Measurements from ENCODE around the gene BLNK.
A peak's percentile ranks its signal among the peaks of the same experiment; 100 is the strongest.

BLNK gene

DNA sequence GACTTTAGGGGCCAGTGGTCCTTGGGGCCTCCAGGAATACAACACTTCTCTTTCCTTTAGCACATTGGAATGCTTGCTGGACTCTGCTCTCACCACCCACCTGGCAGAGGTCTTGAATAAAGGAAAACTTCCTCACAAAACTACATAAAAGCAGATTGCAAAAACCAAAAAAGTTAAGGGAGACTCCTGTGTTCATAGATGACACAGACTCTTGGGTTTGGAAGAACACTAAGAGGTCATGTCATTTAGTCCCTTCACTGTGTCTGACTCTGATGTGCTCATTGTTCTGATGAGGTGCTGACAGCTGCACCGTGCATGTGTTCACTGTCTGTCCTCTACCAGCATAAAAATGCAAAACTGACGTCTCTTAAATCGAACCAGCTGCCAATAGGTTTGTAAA, 11.4 kb downstream of the BLNK start:
- DNase-seq = no peak

DNA sequence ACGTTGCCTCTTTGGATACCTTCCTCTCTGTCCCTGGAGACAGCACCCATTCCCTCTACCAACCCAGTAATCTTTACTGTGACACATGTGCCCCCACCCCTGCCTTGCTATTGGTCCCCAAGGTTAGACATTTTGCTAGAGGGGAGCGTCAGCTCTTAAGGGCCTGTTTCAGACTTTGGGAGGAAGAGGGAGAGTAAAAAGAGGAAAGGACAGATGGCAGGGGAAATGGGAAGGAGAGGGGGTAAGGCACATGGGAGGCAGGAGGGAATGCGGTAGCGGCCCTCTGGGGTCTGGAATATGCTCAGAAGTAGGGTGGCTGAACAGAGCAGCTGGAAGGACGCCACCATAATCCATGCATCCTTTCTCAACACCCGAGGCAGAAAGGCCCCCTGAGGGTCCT, 12.2 kb downstream of the BLNK start:
- no peak for DNase-seq

DNA sequence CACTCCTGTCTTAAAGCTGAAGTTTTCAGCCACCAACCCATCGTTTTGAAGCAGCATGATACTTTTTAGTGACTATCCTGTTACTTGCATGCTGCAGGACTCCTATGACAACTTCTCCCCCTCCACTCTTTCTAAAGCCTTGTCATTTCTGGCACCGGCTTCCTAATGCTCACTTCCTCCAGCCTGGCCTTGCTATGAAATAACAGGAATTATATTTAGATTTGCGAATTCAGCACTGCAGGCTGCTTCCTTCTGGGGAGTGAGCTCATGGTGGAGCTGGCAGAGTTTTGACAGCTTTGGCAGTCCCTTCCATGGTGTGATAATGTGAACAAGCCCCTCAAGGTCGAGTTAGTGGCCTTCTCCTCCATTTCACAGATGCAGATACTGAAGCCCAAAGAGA, 13.4 kb downstream of the BLNK start:
- DNase-seq = no peak

DNA sequence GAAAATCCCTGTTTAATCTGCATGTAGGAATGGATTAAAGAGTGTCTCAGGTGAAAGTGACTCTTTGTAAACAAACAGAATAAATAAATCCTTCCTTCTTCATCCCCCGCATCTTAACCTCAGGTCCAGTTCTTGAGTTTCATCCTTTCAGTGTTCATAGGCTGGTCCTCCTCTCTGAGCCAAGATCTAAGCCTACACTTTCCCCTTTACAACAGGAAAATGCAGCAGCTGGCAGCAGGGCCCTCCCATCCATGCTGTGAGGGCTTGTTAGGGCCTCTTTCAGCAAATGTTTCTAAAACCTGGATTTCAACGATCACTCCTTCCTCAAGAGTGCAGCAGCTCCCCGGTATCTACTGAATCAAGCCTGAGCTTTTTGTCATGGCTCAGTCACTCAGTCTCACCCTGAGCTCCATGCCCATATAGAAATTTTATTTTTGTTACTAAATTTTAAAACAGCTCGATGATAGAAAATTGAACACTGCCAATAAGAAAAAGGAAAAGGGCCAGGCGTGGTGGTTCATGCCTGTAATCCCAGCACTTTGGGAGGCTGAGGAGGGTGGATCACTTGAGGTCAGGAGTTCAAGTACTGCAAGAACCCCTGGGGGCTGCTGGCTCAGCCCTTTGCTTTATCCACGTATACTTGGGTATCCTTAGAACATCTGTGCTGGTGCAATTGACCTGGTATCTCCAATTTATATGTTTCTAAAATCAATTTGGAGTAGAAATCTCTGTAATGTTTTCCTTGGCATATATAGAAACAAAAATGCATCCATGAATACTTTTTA, 15.6 kb downstream of the BLNK start:
- no peak for DNase-seq

DNA sequence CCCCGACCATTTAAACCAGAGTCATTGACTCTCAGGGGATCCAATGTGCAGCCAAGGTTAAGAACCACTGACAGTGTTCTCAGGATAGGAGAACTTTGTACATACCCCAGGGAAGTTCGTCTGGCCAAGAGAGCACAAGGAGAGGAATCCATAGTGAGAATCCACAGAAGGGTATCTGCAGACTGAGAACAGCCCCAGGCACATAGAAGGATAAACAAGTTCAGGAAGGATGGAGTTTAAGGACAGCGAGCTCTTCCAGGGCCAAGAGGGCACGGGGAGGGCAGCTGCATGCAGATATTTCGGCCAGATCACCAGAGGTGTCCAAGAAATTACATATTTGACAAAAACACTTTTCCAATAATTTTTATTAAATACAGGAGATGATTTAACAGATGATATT, 16.4 kb downstream of the BLNK start:
- DNase-seq = no peak

DNA sequence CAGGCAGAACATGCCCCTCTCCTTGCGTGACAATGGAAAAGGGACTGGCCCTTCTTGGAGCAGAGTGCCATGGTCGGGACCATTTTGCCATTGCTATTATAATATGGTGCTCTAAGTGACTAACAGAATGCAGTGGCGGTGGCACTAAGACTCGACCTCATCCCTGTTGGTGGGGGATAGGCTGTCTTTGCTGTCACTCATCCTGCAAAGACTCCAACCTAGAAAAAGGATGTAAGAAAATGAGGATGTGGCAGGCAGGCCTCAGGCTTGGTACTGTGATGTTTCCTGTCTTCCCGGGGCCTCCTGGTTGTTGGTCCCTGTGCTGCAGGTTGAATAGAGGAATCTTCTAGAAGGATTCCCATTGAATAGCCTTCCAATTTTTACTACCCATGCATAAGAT, 18.6 kb downstream of the BLNK start:
- no peak for DNase-seq

DNA sequence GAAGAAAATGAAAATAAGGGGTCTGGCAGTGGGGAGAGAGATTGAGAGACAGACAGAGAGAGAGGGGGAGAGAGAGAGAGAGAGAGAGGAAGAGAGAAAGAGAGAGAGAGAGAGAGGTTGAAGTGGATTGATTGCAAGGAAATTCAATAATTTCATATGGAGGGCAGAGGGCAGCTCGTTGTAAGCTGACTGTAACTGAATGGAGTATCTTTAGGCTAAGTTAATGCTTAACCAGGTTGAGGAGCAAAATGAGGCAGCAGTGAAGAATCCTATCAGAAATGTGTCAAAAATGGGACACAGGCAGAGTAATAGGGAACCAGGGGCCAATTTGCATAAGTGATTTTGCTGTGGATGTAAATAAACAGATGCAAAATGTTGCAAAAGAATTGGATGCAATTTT, 21.0 kb downstream of the BLNK start:
- no peak for DNase-seq

DNA sequence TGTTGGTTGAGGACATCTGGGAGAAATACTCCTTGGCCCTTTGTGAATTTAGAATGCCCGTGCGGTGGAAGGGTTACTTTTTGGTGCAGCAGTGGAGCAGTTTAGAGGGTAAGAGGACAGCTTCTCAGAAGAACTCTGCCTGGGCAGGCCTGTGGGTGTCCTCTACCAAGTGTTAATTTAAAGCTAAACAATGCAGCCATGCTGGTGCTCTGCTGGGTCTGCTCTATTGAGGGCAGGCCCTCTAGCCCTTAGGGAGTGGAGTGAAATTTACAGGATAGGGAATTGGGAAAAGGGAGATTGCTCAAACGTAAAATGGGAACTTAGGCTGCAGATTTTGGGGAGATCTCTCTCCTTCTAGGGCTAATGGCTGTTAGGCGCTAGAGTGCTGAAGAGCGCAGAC, 22.1 kb downstream of the BLNK start:
- no peak for DNase-seq

DNA sequence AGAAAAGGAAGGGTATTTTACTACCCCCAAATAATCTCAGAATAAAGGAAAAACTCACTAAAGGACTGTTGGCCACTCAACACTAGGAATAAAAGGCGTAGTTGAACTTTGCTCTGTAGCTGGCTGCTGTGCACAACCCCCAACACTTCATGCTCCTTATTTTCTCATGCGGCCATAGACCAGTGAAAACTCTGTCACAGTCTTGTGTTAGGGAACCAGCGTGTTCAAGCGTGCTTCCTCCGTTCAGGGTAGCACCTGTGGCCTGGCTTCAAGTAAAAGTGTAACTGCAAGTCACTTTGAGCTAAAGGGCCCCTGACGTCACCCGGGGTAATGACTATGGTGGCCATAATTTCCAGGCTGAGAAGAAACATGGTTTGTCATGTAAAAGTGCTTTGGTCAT, 27.0 kb downstream of the BLNK start:
- no peak for DNase-seq

DNA sequence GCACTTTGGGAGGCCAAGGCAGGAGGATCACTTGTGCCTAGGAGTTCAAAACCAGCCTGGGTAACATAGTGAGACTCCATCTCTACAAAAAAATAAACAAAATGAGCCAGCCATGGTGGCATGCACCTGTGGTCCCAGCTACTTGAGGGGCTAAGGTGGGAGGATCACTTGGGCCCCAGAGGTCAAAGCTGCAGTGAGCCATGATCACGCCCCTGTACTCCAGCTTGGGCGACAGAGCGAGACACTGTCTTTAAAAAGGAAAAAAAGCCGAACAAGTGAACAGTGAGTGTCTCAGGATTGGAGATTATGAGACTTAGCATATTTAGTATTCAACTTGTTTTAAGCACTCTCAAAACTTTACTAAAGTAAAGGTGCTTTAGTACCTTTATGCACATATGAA, 28.1 kb downstream of the BLNK start:
- DNase-seq = no peak

DNA sequence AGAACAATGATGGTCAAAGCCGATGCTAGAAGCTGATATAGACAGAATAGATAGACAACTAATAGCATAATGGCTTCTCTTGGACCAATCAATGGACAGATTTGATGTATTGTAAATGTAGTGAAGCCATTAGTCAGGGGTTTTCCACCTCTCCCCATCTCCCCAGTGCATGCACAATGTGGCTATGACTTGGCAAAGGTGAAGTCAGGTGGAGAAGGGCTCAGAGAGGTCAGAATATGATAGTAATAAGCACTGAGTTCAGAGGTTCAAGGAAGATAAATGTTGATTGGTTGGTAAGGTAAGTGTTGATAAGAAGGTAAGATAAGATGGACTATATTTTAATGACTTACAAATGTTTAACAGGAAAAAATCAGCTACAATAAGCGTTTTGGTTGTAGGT, 28.5 kb downstream of the BLNK start:
- DNase-seq = no peak

DNA sequence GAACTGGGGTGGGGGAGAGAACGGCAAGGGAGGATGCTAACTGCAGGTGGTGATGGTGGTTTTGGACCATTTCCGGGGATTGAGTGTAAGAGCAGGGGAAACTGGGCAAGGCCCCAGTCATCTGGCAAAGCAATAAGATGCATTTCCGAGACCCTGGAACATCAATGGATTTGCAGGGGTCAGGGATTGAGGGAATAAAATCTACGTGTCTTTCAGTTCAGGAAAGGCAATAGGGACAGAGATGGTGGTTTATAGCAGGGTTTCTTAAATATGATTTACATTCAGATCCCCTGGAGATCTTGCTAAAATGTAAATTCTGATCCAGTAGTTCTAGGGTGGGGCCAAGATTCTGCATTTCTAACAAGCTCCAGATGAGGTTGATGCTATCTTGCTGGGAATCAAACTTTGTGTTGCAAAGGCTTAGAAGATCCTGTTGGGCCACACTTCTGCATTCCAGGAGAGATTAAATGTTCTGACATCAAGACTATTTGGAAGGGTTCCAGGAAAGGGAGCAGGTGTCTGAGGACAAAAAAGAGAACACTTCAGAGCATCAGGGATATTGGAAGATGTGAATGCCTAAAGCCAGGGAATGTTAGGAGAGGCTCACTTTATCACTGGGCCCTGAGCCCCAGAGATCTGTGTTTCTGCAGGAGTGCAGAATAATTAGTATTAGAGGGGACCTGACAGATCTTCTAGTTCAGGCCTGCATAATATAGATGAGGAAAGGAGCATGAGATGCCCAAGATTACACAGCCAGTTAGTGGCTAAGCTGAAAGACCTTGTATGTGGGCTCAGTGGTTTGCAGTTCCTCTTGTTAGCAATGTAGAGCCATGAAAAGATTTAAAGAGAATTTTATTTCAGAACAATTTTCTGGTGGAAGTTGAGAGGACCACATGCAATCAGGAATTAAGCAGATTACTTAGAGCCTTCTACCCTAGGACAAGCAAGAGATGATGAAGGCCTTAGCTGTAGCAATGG, 32.4 kb downstream of the BLNK start:
- no peak for DNase-seq

DNA sequence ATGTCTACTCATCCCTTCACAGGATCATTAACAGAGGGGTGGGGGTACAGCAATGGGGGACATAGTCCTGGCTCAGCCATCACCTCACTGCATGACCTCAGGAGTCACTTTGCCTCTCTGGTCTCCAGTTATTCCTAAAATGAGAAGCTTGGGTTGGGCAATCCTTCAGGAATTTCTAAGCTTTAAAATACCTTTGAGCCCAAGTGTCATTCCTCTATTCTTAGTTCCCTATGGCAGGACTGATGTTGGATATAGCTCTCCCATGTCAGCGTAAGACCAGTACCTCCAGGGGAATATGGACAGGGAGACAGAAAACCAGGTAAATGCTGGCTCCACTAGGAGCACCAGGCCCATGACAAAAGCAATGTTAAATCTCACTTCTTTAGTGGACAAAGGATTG, 34.5 kb downstream of the BLNK start:
- DNase-seq = no peak

DNA sequence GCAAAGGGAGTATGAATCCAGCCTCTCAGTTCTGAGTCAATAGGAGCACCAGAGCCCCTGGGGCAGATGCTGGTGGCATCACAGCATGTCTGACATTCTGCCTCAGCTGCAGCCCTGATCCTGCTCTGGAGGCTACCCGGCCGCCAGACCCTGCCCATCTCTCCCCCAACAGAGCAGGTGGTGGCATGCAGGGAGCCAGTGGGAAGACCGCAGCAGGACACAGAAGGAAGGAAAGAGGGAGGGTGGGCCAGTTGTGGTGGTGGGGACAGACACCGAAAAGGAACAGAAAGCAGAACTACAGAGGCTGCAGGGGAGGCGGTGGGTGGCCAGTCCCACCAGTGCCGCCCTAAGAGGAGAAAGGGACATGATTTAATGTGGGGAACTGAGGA, 35.3 kb downstream of the BLNK start:
- DNase-seq = no peak

DNA sequence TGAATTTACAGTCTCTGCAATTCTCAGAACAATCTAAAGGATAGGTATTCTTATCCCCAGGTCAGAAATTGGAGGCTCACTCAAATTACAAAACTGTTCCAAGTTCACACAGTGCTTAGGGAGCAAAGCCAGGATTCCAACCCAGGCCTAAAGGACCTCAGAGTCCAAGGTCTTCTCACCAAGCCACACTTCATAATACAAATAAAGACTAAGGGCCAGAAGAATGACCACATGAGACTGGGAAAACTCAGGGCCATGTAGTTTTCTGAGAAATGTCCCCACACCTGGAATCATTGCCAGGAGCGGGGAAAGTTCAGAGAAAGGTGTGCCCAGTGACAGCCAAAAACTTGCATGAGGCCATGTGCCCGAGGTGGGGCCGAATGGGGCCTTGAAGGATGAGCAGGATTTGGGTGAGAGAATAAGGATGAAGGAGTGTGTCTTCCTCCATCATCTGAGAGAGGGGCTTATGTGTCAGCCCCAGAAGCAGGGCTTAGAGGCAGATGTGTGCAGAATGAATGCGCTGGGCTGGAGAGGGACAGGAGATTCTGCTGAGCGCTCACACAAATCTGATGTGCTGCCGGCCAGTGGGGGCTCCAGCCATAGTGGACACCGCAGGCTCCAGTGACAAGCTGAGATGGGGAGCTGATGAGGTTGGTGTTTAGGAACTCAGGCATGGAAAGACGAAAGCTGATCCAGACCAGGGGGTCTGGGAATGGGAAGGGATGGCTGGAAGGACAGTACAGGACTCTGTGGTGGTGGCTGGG, 35.9 kb downstream of the BLNK start:
- DNase-seq = no peak

DNA sequence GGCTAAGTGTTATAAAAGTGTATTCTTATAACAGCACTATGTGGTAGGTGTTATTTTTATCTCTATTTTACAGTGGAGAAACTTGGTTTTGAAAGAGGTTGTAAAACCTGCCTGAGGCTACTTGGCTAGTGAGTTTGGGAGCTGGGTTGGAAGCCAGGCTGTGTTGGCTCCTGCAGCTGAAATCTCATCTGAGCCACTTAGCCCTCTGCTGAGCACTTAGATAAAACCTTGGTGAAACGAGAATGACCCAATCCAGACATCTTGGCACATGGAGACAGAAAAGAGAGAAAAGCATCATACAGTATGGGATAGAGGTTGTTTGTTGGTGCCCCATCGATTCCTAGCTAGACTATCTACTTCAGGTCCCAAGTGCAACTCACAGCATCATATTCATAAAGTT, 37.4 kb downstream of the BLNK start:
- DNase-seq = no peak

DNA sequence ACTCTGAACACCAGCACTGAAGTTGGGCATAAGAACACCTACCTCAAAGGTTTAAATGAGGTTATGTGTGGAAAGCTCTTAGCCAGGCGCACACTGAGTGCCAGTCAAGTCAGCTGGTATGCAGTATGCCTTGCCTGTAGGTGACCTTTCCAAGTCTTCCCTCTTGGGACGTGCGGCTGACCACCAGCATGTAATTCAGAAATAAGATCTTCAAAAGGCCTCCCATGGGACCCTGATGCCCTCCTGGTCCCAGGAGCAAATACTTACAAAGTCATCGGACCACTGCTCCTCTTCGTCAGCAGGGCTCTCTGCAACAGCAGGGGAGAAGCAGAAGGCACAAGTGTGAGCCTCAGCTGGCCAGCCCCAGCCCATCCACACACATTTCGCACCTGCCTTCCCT, 40.8 kb downstream of the BLNK start:
- no peak for DNase-seq

DNA sequence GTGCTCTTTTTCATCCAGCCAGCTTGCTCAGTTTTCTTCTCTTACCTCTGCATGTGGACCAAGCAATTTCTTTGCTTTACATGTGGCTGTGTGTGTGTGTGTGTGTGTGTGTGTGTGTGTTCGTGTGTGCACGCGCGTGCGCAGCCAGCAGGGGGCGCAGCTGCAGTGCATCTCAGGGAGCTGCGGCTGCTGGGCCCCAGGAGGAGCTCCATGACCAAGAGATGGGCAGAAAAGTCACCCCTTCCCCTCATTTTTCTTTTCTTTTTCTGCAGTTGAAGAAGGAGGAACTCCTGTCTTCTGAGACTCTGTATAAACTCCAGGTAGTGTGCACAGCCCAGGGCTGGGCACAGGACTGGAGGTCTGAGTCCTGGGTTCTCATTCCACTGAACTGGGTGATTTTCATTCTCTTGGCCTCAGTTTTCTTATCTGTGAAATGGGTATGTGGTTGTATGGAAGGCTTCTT, 41.8 kb downstream of the BLNK start:
- DNase-seq = peak; percentile 46

DNA sequence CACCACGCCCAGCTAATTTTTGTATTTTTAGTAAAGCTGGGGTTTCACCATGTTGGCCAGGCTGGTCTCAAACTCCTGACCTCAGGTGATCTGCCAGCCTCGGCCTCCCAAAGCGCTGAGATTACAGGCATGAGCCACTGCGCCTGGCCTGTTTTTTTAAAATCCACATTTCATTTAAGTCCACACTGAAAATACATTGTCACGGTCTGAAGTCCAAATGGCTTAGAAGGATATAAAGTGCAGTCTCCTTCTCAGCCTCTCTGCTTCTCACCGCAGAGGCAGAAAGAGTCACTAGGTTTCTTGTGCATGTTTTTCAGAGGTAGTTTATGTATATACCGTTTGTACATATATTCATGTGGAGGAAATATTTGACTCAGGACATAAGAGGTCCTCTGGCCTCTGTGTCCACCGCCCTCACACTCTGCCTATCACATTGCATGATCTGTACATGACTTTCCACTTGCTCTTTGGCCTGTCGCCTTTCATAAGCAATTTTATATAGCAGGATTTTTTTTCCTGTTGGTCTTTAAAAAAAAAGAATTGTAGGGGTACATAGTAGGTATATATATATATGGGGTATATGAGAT, 42.9 kb downstream of the BLNK start:
- DNase-seq = no peak

DNA sequence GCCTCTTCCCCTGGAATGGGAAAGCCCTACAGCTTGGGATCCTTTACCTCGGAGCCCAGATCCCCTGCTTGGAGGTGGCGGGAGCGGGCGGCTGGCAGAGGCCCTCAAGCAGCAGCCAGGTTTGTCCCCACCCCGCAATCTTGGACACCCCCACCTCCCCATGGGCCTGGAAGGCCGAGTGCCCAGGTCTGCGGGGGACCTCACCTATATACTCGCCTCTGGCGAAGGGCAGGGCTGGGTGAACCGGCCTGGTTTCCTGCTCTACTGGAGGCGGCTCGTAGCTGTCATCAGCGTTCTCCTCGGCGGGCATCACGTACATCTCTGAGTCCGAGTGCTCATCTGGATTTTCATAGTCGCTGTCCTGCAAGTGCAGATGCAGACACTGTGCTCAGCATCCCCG, 44.2 kb downstream of the BLNK start:
- DNase-seq = no peak

DNA sequence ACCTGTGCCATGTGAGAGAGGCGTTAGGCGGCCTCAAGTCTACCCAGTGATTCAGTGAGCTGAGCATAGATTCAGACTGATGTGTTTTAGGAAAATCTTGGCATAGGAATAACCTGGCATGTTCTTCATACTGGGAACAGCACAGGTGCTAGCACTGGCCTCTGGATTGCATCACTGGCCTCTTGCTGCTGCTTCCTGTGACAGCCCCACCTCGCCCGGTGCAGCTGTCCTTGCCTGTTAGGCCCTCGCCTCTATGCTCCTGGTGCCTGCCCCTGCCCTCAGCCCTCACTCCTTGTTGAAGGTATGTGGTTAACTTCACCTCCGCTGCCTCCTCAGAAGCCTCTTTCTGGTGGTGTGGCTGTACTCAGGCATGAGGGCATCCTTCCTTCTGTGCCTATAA, 46.2 kb downstream of the BLNK start:
- DNase-seq = no peak

DNA sequence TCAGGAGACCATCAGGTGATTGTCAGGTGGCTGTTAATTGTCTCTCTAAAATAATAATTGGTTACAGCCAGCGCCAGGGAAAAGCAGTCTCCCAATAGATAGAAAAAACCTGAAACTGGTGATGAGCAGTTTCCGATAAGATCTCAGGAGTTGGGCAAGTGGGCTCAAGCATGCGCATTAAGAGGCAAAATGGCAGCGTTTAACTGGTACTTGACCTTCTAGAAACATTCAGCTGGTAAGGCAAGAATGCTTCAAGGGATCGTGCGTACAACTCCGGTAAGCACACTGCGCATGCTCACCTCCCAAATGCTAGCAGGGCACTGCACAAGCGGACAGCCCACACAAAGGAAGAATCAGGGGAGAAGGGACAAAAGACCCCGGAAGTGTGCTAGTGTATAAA, 48.5 kb downstream of the BLNK start:
- DNase-seq = no peak

DNA sequence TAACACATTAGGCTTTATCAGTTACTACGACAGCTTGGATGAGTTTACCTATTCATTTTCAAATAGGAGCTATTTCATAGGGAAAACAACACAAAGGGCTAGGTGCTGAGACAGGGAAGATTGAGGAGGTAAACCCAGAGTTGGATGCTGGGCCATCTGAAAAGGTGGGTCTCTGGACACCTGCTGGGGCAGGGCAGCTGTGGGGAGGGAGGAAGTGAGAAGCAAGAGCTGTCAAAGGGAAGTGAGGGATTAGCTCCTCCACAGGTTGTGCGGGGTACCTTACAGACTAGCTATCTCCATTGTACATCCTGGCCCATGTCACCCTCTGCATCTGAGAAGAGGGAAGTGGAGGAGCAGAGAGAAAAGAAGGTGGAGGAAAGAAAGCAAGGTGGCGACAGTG, 48.9 kb downstream of the BLNK start:
- DNase-seq = no peak

Data from NK-92 treated with Interleukin-12 subunit alpha and Interleukin-12 subunit beta, amount 100 ng/mL, for 24 hours (cell line).